Tibial artery (tissue), 4 donors: ENCODE data around the gene ZNF512B.
"Not testable (repeated sequence)": the region's sequence is repeated elsewhere in the genome, so short reads cannot be mapped to it uniquely, and the experiment has no call there.

Experiments used
- DNase-seq, 2 donors: peaks; one replicate each; pipeline ENCODE4 v3.0.0-alpha.2; 2019
- H3K27ac ChIP-seq, 2 donors: fragments of 200-600 bp; sonication (generic) in 1 of 2; 1 replicate in 1 of 2; 2 replicates in 1 of 2; pipeline ENCODE4 v1.5.1; 2018 to 2019; ENCODE audit warnings: mild to moderate bottlenecking in 1 of 2
- H3K27me3 ChIP-seq, 2 donors: fragments of 200-600 bp; sonication (generic) in 1 of 2; one replicate each; pipeline versions ENCODE4 v1.5.1 to v1.6.0; 2016 to 2019
- H3K36me3 ChIP-seq, 3 donors: fragments of 200-600 bp; sonication (generic) in 2 of 3; one replicate each; pipeline ENCODE4 v1.5.1; 2016 to 2019; ENCODE audit warnings: mild to moderate bottlenecking in 2 of 3
- H3K4me1 ChIP-seq, 4 donors: fragments of 200-600 bp; sonication (generic) in 2 of 4; 1 replicate in 3 of 4; 2 replicates in 1 of 4; pipeline ENCODE4 v1.5.1; 2016 to 2019
- H3K4me3 ChIP-seq, 2 donors: fragments of 200-600 bp; sonication (generic) in 1 of 2; 1 replicate in 1 of 2; 2 replicates in 1 of 2; pipeline ENCODE4 v1.5.1; 2018 to 2019; ENCODE audit warnings: mild to moderate bottlenecking in 2 of 2
- H3K9me3 ChIP-seq, 3 donors: fragments of 200-600 bp; sonication (generic) in 1 of 3; one replicate each; pipeline ENCODE4 v1.5.1; 2016 to 2019
- CTCF ChIP-seq, 2 experiments: fragments of 200-600 bp in 1 of 2; fragments of 450-650 bp in 1 of 2; IDR thresholded peaks; one replicate each; pipeline ENCODE4 v1.5.1; 2017 to 2019; ENCODE audit warnings: antibody characterized with exemption in 2 of 2, mild to moderate bottlenecking in 1 of 2, moderate library complexity in 1 of 2
- intact Hi-C: fragments of 100-400 bp; cut with DNase I; formaldehyde crosslinking; loops from one replicate; pipeline ENCODE4 v1.15.0; 2023; ENCODE audit warnings: low total_unique reads

Gene ZNF512B

GRCh38 chr20:63926298-63926697, 43.4 kb downstream of the ZNF512B start:
- no peak for DNase-seq
- intact Hi-C loops: no loop called here
- H3K36me3 ChIP-seq: peaks cover 35 to 43% (median 42%) of the 10 kb centered on the region in 3 donors
- no peaks in the 10 kb centered on the region for H3K27me3 ChIP-seq
- no peaks in the 10 kb centered on the region for H3K4me1 ChIP-seq
- H3K4me3 ChIP-seq: no peak overlapping the region
- no peaks in the 10 kb centered on the region for H3K9me3 ChIP-seq
- H3K27ac ChIP-seq: no peak overlapping the region
- TF ChIP-seq CTCF (IDR thresholded peaks at IDR 0.05): no peak

GRCh38 chr20:63924241-63924640, 45.5 kb downstream of the ZNF512B start:
- intact Hi-C loops: no loop called here
- Histone ChIP-seq H3K9me3 (no peaks in the 10 kb centered on the region), H3K4me1 (no peaks in the 10 kb centered on the region), H3K27ac (no peak overlapping the region), H3K27me3 (no peaks in the 10 kb centered on the region), H3K36me3 (peaks cover 14 to 30% (median 22%) of the 10 kb centered on the region in 3 donors), H3K4me3 (no peak overlapping the region)
- no peak for DNase-seq
- no peak for TF ChIP-seq CTCF (IDR thresholded peaks at IDR 0.05)

- Histone ChIP-seq H3K4me1 (no peaks in the 10 kb centered on the region), H3K9me3 (no peaks in the 10 kb centered on the region), H3K36me3 (peaks cover 8 to 30% (median 16%) of the 10 kb centered on the region in 3 donors), H3K27ac (no peak overlapping the region), H3K4me3 (no peak overlapping the region), H3K27me3 (no peaks in the 10 kb centered on the region)
- DNase-seq: no peak
- TF ChIP-seq CTCF (IDR thresholded peaks at IDR 0.05): no peak
- intact Hi-C loops: no loop called here
Observed at GRCh38 chr20:63923651-63924050, 46.1 kb downstream of the ZNF512B start.

- no peak for DNase-seq
- no peaks in the 10 kb centered on the region for H3K4me1 ChIP-seq
- no peaks in the 10 kb centered on the region for H3K9me3 ChIP-seq
- peaks cover 0 to 24% (median 10%) of the 10 kb centered on the region in 3 donors for H3K36me3 ChIP-seq
- H3K4me3 ChIP-seq: no peak overlapping the region
- H3K27ac ChIP-seq: no peak overlapping the region
- H3K27me3 ChIP-seq: no peaks in the 10 kb centered on the region
- TF ChIP-seq CTCF (IDR thresholded peaks at IDR 0.05): no peak
- intact Hi-C loops: no loop called here
Observed at GRCh38 chr20:63920226-63920625, 49.5 kb downstream of the ZNF512B start.

GRCh38 chr20:63919130-63919529, 50.6 kb downstream of the ZNF512B start:
- Histone ChIP-seq H3K36me3 (peaks cover 0 to 24% (median 10%) of the 10 kb centered on the region in 3 donors), H3K4me3 (no peak overlapping the region), H3K27ac (no peak overlapping the region), H3K9me3 (no peaks in the 10 kb centered on the region), H3K27me3 (no peaks in the 10 kb centered on the region), H3K4me1 (no peaks in the 10 kb centered on the region)
- intact Hi-C loops: no loop called here
- DNase-seq: no peak
- TF ChIP-seq CTCF (IDR thresholded peaks at IDR 0.05): no peak

GRCh38 chr20:63917811-63918210, 51.9 kb downstream of the ZNF512B start:
- H3K36me3 ChIP-seq: peaks cover 0 to 24% (median 10%) of the 10 kb centered on the region in 3 donors
- DNase-seq: no peak

GRCh38 chr20:63916371-63916939, 53.3 kb downstream of the ZNF512B start:
- H3K36me3 ChIP-seq: peaks cover 0 to 24% (median 10%) of the 10 kb centered on the region in 3 donors
- H3K27me3 ChIP-seq, H3K4me1 ChIP-seq, H3K9me3 ChIP-seq, H3K27ac ChIP-seq, H3K4me3 ChIP-seq, DNase-seq, intact Hi-C loops: not testable (repeated sequence)

More at GRCh38 chr20:63917811-63918210, 51.9 kb downstream of the ZNF512B start:
- no peaks in the 10 kb centered on the region for H3K27me3 ChIP-seq
- H3K4me1 ChIP-seq: no peaks in the 10 kb centered on the region
- H3K27ac ChIP-seq: no peak overlapping the region
- TF ChIP-seq CTCF (IDR thresholded peaks at IDR 0.05): no peak
- no peak overlapping the region for H3K4me3 ChIP-seq
- no peaks in the 10 kb centered on the region for H3K9me3 ChIP-seq
- intact Hi-C loops: no loop called here
